Osteocyte (in vitro differentiated cells): ENCODE measurements around the gene SDK2. TPM values are rescaled to one million over a fixed set of nuclear protein-coding genes. Genes with fewer than 3 reads are reported as not detected.

Experiments
- DNase-seq: peaks from one replicate; pipeline ENCODE4 v3.0.0; 2021; ENCODE audit warnings: mixed read lengths; ENCODE audit not compliant: unreplicated experiment; ENCODE audit errors: extremely low spot score
- H3K27ac Mint-ChIP-seq: one replicate; pipeline ENCODE4 v1.8.0; 2021; ENCODE audit warnings: mild to moderate bottlenecking, mixed read lengths; ENCODE audit not compliant: unreplicated experiment
- H3K27me3 Mint-ChIP-seq: one replicate; pipeline ENCODE4 v1.8.0; 2021; ENCODE audit warnings: mixed read lengths; ENCODE audit not compliant: unreplicated experiment
- H3K36me3 Mint-ChIP-seq: one replicate; pipeline ENCODE4 v1.8.0; 2021; ENCODE audit warnings: mixed read lengths; ENCODE audit not compliant: unreplicated experiment
- H3K4me1 Mint-ChIP-seq: one replicate; pipeline ENCODE4 v1.8.0; 2021; ENCODE audit warnings: mixed read lengths; ENCODE audit not compliant: unreplicated experiment
- H3K4me3 Mint-ChIP-seq: one replicate; pipeline ENCODE4 v1.8.0; 2021; ENCODE audit warnings: mild to moderate bottlenecking, moderate library complexity, mixed read lengths; ENCODE audit not compliant: unreplicated experiment
- H3K9me3 Mint-ChIP-seq: one replicate; pipeline ENCODE4 v1.8.0; 2021; ENCODE audit warnings: mixed read lengths; ENCODE audit not compliant: unreplicated experiment
- CTCF ChIP-seq: fragments of 200-600 bp; sonication (generic); IDR thresholded peaks from 2 replicates; pipeline ENCODE4 v1.5.0; 2021; ENCODE audit warnings: antibody characterized with exemption, mild to moderate bottlenecking, moderate library complexity
- total RNA-seq: library from RNA; stranded (reverse); gene quantifications from 2 replicates; pipeline ENCODE4 v1.2.1, GENCODE V29; 2021

Gene SDK2
- total RNA-seq, 1 donor from 2014 or later = 16.5 TPM

GRCh38 chr17:73365301-73365874 is 278.9 kb downstream of the SDK2 start:
- Mint-ChIP-seq H3K27ac (no peak overlapping the region), H3K27me3 (no peaks in the 10 kb centered on the region), H3K36me3 (no peaks in the 10 kb centered on the region), H3K4me1 (no peaks in the 10 kb centered on the region), H3K4me3 (no peak overlapping the region), H3K9me3 (no peaks in the 10 kb centered on the region)
- TF ChIP-seq CTCF = no peak
- DNase-seq = no peak

- Mint-ChIP-seq H3K4me1 (no peaks in the 10 kb centered on the region), H3K9me3 (no peaks in the 10 kb centered on the region), H3K27ac (no peak overlapping the region), H3K36me3 (no peaks in the 10 kb centered on the region), H3K27me3 (no peaks in the 10 kb centered on the region), H3K4me3 (no peak overlapping the region)
- no peak for TF ChIP-seq CTCF
- no peak for DNase-seq
Measured at GRCh38 chr17:73364155-73364522, 280.1 kb downstream of the SDK2 start.

GRCh38 chr17:73363442-73364154 is 280.6 kb downstream of the SDK2 start:
- Mint-ChIP-seq H3K4me3 (no peak overlapping the region), H3K27me3 (no peaks in the 10 kb centered on the region), H3K36me3 (no peaks in the 10 kb centered on the region), H3K9me3 (no peaks in the 10 kb centered on the region), H3K27ac (no peak overlapping the region), H3K4me1 (no peaks in the 10 kb centered on the region)
- no peak for TF ChIP-seq CTCF
- peak; percentile 81 for DNase-seq

- H3K9me3 Mint-ChIP-seq = no peaks in the 10 kb centered on the region
Measured at GRCh38 chr17:73362697-73363096, 281.5 kb downstream of the SDK2 start.

More at GRCh38 chr17:73362697-73363096, 281.5 kb downstream of the SDK2 start:
- Mint-ChIP-seq H3K27me3 (no peaks in the 10 kb centered on the region), H3K36me3 (no peaks in the 10 kb centered on the region), H3K27ac (no peak overlapping the region), H3K4me3 (no peak overlapping the region), H3K4me1 (no peaks in the 10 kb centered on the region)
- DNase-seq = no peak
- TF ChIP-seq CTCF = no peak
